ENCODE data around the gene TXNDC2. TPM values are rescaled to one million over a fixed set of nuclear protein-coding genes. Genes with fewer than 3 reads are reported as not detected.

The TXNDC2 gene
- total RNA-seq, 2 donors from 2014 or later: 0.19 to 0.29 TPM

GRCh38 chr18:9924371-9924943, 38.7 kb downstream of the TXNDC2 start:
- intact Hi-C loops (cut with DNase I): loop anchor here in 1 of 2 donors (10.0 kb wide), 1 partner anchor 100 kb away; no protein-coding TSS in a partner anchor
- no peak for DNase-seq (ENCODE audit: low spot score)

GRCh38 chr18:9925369-9925768, 39.6 kb downstream of the TXNDC2 start:
- intact Hi-C loops (cut with DNase I): loop anchor here in 1 of 2 donors (10.0 kb wide), 1 partner anchor 101 kb away; no protein-coding TSS in a partner anchor
- no peak for DNase-seq (ENCODE audit: low spot score)

GRCh38 chr18:9925795-9926194, 40.0 kb downstream of the TXNDC2 start:
- intact Hi-C loops (cut with DNase I): loop anchor here in 1 of 2 donors (10.0 kb wide), 1 partner anchor 101 kb away; no protein-coding TSS in a partner anchor

GRCh38 chr18:9926223-9926894, 40.6 kb downstream of the TXNDC2 start:
- intact Hi-C loops (cut with DNase I): loop anchor here in 1 of 2 donors (10.0 kb wide), 1 partner anchor 102 kb away; no protein-coding TSS in a partner anchor
- no peak for DNase-seq (ENCODE audit: low spot score)

More at GRCh38 chr18:9925795-9926194, 40.0 kb downstream of the TXNDC2 start:
- no peak for DNase-seq (ENCODE audit: low spot score)

GRCh38 chr18:9926977-9927376, 41.2 kb downstream of the TXNDC2 start:
- DNase-seq (ENCODE audit: low spot score): no peak
- intact Hi-C loops (cut with DNase I): loop anchor here in 1 of 2 donors (10.0 kb wide), 1 partner anchor 102 kb away; no protein-coding TSS in a partner anchor

GRCh38 chr18:9927392-9928063, 41.8 kb downstream of the TXNDC2 start:
- no peak for DNase-seq (ENCODE audit: low spot score)
- intact Hi-C loops (cut with DNase I): loop anchor here in 1 of 2 donors (10.0 kb wide), 1 partner anchor 103 kb away; no protein-coding TSS in a partner anchor

- intact Hi-C loops (cut with DNase I): loop anchor here in 1 of 2 donors (10.0 kb wide), 1 partner anchor 104 kb away; no protein-coding TSS in a partner anchor
- no peak for DNase-seq (ENCODE audit: low spot score)
Observed at GRCh38 chr18:9928646-9929259, 43.0 kb downstream of the TXNDC2 start.

- DNase-seq (ENCODE audit: low spot score): no peak
- intact Hi-C loops (cut with DNase I): no loop called here
Observed at GRCh38 chr18:9930299-9930884, 44.6 kb downstream of the TXNDC2 start.

- intact Hi-C loops (cut with DNase I): no loop called here
- no peak for DNase-seq (ENCODE audit: low spot score)
Observed at GRCh38 chr18:9931146-9931545, 45.4 kb downstream of the TXNDC2 start.

GRCh38 chr18:9931678-9932077, 45.9 kb downstream of the TXNDC2 start:
- intact Hi-C loops (cut with DNase I): no loop called here
- no peak for DNase-seq (ENCODE audit: low spot score)

- no peak for DNase-seq (ENCODE audit: low spot score)
- intact Hi-C loops (cut with DNase I): no loop called here
Observed at GRCh38 chr18:9933865-9934264, 48.1 kb downstream of the TXNDC2 start.

- intact Hi-C loops (cut with DNase I): no loop called here
- DNase-seq (ENCODE audit: low spot score): no peak
Observed at GRCh38 chr18:9934274-9934673, 48.5 kb downstream of the TXNDC2 start.

Other genes with a start within 250 kb of the TXNDC2 start
- 100 to 1,000 TPM; 107 to 141 TPM for gene RAB31, start 177.7 kb upstream of the TXNDC2 start, total RNA-seq
- 100 to 1,000 TPM; 172 to 203 TPM for gene VAPA, start 28.0 kb downstream of the TXNDC2 start, total RNA-seq